Stromal cell of bone marrow (primary cell): ENCODE results near the gene IL19.
"Not testable (repeated sequence)": the region's sequence is repeated elsewhere in the genome, so short reads cannot be mapped to it uniquely, and the experiment has no call there.

Experiments used
- DNase-seq: peaks from one replicate; pipeline ENCODE4 v3.0.0-alpha.2; 2012; ENCODE audit warnings: low read depth

The IL19 gene

DNA sequence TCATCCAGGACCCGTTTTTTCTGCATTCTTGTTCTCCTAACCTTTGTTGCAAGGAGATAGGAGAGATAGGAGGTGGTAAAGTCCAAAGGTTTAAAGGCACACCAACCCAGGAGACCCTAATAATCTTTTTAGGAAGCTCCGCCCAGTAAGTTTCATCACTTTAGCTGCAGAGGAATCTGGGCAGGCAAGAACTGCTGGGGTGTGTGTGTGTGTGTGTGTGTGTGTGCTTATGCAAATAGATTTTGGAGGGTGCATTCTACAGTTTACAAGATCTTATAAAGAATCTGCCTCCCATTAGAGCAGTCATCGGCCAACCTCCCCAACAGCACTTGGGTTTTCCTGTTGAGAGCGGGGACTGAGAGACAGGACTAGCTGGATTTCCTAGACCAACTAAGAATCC, 5.7 kb downstream of the IL19 start:
- no peak for DNase-seq

DNA sequence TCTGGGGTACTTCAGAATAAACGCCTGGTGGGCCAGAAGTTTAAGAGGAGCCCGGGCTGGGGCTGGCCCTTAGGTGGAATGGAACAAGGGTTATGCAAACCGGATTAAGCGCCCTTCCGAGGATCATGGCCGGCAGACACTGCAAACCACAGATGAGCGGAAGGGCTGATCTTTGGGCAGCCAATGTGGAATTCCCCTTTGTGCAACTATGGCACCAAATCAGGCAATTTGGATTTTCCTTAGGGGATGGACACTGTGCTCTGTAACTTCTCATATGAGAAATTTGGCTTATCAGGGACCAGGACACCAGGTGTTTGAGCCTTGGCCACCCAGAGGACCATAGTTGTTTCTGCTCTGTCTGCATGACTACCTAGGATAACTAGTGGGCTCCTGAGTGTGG, 7.5 kb downstream of the IL19 start:
- DNase-seq, result no peak

DNA sequence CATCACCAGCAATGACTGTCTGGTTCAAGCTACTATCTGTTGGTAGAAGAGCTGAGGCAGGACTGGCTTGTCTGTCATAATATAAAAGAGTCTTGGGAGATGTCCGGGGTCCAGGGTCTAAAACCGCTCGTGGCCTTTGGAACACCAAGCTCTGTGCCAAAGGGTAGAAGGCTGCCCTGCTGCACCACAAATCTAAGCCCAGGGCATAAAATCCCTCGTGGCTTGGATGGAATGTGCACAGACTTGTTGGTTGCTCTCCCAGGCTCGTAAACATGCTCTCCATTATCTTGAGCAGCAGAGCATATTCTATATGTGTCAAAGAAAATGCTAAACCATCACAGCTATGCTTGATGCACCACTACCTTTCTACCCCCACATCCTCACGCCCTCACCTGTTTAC, 8.3 kb downstream of the IL19 start:
- not testable (repeated sequence) for DNase-seq

DNA sequence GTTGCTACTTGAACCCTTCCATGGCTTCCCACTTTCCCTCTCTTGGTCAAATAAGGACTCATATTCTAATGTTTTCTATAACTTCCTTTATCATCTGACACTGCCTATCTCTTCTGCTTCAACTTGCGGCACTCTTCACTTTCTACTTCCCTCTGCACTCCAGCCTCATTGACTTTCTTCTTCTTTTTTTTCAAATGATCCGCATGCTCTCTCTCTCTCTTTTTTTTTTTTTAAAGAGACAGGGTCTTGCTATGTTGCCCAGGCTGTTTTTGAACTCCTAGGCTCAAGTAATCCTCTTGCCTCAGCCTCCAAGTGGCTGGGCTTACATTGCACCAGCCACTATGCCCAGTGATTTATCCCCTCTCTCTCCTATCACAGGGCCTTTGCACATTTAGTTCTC, 9.1 kb downstream of the IL19 start:
- no peak for DNase-seq

DNA sequence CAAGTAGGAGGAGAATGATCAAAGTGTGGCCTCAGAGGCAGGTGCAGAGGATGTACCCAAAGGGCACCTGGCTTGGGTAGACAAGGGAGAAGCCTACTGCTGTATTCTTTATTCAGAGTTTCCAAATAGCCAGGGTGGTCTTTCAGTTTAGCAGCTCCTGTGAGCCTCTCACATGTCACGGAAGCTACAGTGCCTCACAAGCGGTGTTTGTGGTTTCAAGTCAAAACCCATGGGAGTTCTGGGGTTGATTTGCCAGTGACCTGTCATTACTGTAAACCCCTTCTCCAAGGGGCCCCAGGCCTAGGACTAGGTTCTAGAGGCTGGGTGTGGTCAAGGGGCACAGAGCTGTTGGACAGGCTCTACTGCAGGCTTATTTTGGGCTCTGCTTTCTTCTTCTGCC, 11.9 kb downstream of the IL19 start:
- DNase-seq, result no peak

DNA sequence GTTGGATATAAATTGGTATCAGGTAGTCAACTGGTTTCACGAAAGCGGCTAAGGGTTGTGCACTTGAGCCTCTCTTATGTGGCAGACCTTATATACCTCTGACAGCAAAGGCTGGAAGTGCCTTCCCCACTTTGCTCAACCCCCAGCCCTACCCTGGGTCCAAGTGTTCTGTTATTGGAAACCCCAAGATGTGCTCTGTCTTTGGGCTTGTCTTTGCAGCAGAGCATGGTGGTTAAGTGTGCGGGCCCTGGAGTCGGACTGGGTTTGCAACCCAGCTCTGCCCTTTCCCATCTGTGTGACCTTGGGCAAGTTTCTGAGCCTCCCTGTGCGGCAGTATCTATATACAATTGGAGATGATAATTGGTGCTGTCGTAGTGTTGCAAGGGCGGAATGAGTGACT, 12.9 kb downstream of the IL19 start:
- no peak for DNase-seq

DNA sequence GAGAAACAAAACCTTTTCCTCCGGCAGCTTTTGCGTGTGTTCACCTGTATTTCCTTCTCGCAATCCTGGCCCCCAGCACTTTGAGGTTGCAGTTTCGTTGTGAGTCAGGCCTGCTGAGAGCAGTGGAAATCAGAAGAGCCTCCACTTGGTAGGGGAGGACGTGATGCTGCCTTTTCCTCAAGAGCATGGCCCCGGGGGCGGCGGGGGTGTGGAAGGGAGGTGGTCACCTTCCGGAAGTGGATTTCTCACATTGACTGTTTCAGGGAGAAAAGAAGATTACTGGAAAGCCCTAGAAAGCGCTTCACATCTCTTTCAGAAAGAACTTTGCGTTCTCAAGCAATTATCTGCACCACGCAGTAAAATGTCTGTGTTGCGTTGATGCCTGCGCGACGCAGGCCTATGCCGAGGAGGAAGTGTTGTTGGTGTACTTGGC, 13.9 kb downstream of the IL19 start:
- DNase-seq, result no peak

DNA sequence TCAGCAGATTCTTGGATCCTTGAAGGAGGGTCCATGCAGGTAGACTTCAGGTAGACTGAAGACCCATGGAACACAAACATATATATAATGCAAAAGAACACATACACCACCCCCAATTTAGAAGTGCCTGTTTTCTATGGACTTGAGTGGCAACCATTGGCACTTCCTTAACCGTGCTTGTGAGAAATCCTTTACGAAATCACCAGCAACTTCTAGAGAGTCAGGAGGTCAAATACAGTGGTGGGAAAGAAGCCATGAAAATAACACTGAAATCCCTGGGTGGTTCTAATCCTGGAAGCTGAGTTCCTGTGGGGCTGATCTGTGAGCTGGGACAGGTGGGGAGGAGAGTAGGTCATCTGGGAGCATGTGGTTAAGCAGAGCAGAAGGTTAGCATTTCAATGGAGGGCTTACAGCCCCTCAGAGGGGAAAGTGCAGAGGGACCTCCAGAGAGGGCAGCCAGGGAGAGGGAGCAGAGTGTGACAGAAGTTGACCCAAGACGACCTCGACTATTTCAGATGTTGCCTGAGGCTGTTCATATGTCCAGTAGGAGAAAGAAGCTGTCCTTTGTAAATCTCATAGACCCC, 14.7 kb downstream of the IL19 start:
- DNase-seq, result no peak

DNA sequence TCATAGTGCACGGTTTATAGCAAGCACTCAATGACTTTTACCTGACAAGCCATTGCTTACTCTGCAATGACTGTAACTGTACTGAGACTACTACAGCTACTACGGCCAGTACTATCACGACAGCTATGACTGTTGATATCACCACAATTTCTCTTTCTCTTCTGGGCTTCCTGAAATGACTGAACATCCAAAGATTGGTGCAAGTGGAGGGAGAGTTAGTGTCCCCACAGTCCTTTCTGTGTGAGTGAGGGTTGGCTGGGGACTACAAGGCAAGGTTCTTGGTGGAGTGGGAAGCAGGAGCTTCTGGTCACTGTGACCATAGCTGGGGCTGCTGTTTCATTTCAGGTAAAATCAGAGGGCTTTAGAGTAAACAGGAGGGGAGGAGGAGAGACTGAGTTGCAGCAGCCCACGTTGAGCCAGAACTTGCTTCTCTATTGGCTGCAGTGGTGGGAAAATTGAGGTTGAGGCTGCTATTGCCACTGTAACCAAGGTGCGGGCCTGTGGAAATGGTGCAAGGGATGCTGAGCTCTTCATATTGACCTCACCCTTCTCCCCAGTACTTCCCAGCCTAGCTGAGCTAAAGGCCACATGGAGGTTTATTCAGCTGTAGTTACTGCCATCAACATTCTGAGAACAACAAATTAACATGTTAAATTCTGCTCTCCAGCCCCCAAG, 15.8 kb downstream of the IL19 start:
- DNase-seq, result no peak

DNA sequence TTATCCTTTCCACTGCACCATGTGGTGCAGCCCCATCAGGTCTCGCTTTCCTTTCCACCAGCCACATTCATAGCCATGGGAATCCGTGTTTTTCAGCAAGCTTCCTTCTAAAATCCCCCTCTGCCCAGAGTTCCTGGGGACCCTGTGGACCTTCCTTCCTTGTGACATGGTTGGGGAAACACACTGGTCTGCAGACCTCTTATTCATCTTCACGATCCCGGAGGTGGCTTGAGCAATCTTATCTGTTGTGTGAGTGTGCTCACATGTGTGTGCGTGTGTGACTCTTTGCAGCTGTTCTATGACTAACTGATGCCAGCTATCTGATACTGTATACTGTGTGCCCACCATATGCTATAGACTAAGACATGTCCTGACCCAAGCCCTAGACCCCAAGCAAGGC, 17.3 kb downstream of the IL19 start:
- no peak for DNase-seq

DNA sequence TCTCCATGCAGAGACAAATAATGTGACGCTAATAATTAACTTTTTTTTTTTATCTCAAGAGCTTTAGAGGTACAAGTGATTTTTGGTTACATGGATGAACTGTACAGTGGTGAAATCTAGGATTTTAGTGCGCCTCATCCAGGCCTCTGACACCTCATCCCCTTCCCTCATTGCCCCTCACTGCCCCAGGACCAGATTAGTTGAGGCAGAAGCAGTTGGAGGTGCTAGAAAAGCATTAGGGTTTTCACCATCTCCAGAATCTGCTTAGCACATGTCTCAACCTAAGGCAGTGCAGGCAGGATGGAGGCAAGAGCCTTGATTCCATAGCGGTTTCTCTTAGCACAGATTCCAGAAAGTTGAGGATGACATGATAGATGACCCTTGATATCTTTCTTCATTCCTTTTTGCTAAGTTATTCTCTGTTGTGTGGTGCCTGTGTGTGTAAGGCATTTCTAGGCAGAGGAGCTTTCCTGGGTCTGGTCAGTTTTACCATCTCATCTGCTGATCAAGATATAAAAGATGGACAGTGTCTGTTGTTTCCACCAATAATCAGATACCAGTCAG, 18.0 kb downstream of the IL19 start:
- DNase-seq, result no peak

DNA sequence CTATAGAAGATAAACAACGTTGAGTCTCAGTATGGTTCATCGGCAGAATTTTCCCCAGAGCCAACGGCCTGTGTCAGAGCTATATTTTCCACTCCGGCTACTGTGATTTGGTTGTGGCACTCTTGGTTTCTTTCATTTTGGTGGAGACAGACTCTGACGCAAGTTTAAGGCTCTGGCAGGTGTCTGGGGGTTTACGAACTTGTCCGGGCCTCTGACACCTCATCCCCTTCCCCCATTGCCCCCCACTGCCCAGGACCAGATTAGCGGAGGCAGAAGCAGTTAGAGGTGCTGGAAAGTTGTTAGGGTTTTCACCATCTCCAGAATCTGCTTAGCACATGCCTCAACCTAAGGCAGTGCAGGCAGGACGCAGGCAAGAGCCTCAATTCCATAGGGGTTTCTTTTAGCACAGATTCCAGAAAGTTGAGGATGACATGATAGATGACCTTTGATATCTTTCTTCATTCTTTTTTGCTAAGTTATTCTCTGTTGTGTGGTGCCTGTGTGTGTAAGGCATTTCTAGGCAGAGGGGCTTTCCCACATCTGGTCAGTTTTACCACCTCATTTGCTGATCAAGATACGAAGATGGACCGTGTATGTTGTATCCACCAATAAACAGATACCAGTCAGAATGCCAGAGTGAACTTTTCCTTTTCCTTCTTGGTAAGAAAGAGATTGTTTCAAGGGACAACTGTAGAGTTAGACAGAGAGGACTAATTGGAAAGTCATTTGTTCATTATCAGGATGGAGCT, 20.1 kb downstream of the IL19 start:
- no peak for DNase-seq

DNA sequence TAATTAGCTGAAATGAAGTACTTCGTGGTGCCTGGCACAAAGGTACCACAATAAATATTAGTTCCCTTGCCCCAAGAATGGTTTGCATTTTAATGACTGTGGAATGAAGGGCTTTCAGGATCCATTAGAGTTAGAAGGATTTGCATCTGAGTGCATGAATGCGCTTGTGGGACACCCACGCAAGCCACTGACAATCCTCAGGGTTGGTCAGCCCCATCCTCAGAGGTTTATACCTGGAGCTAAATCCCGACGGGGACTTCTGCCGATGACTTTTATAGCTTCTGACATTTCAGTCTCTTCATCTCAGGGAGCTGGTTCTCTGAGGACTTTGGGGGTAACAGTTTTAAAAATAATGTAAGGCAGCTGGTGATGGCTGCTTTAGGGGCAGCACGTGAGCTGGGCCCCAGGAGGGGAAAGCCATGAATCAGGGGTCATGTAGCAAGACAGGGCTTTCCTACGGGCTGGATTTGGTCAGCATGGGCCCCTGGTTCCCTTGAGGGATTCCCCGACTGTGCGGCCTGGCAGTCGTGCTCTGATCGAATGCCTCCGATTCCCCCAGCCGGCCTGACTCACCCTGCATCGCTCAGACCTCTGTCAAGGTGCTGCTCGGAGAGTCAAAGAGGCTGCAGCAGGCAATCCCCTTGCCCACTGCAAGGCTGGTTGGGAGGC, 22.5 kb downstream of the IL19 start:
- no peak for DNase-seq

DNA sequence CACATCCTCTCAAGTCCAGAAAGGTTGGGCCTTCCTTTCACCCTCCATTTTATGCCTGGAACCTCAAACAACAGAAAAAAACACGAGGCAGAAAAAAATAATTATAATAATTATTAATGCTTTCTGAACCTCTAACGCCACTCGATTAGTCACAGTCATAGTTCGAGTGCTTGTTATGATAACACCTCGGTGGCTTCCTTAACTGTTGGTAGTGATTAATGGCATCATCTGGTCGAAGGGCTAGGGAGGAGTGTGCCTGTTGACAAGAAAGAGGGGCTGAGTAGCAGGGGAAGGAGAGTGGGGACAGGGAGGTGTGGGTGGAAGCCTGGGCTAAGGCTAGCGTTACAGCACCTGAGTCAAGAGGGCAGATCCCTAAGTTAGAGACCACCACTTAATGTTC, 23.0 kb downstream of the IL19 start:
- no peak for DNase-seq

DNA sequence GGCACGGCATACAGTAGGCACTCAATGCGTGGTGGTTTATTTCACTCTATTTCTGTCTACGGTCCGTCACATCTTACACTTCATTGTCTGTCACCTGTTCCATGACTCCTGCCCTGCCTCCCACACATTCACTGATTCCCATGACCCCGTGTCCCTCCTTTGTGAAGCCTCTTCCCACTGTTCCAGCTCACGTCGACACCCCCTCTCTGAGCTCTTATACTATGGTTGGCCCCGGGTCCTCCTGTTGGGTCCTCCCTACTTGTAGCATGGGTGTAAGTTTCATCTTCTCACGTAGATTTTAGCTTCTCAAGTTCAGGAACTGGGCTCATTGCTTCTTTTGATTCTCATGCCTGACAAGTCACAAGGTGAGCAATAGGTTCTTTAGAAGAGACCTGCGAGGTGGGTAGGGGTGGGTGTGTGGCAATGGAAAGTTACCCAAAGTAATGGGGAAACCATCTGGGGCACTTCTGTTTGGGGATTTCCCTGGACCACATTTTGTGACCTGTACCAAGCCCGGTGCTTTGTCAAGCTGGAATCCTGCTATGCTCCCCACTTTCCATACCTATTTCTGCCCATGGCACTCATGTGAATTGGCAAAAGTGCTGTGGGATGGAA, 23.8 kb downstream of the IL19 start:
- DNase-seq, result no peak

DNA sequence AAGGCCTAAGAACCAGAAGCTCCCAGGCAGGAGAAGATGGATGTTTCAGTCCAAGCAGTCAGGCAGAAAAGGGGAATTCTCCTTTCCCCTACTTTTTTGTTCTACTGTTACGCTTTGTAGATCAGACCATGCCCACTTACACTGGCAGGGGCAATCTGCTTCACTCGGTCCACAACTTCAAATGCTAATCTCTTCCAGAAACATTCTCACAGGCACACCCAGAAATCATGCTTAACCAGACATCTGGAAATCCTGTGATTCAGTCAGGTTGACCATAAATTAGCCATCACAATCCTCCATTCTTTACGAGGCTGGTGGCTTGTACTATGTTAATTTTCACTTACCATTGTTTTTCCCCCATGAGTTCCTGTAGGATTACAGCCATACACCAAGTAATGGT, 25.5 kb downstream of the IL19 start:
- no peak for DNase-seq

DNA sequence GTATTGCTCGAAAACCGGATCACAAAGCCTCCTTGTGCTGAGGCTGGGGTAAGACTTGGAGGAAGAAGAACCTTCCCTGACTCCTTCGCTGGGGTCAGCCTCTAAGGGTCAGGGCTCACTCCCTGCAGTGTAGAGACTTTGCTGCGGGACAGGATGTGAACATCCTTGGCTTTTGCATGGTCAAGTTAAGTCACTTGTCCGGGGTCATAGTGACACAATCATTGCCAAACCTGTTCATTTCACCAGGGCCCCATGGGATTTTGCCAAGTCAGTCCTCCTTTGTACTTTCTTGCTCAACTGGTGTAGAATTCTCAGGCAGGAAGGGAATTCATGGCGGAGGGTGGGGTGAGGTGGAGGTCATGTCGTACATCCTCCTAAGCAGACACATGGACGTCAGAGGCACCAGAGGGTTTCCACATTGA, 26.4 kb downstream of the IL19 start:
- DNase-seq, result no peak

DNA sequence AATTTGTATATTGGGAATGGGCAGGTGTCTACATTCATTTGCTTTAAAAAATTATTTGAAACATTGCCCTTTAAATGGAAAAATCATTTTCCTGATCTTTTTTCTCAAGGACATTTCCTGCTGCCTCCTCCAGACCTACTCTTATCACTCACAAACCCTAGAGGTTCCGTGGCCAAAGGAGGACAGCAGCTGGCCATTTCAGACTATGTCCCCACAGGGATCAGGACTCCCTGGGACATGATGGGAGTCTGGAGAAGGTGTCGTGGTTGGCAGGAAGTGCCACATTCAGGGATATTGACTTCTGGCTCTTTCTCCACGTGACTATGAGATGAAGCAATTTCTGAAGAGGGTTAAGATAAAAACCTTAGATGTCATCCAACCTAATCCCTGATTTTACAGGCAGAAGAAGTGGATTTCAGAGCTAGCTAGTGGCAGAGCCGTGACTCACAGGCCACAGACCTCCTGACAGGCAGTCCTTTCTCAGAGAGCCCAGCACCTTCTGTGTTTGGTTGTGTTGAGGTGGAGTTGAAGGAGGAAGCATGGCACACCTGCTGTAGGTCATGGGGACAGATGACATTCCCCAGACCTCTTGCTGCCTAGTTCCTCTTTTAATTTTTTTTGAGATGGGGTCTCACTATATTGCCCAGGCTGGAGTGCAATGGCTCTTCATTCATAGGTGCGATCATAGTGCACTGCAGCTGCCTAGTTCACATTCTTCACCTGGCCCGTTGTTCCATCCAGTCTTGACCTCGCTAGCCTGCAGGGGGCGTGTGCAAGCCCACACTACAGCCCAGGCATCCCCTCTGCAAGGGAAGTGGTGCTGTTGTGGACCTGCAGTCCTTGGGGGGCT, 27.2 kb downstream of the IL19 start:
- no peak for DNase-seq

DNA sequence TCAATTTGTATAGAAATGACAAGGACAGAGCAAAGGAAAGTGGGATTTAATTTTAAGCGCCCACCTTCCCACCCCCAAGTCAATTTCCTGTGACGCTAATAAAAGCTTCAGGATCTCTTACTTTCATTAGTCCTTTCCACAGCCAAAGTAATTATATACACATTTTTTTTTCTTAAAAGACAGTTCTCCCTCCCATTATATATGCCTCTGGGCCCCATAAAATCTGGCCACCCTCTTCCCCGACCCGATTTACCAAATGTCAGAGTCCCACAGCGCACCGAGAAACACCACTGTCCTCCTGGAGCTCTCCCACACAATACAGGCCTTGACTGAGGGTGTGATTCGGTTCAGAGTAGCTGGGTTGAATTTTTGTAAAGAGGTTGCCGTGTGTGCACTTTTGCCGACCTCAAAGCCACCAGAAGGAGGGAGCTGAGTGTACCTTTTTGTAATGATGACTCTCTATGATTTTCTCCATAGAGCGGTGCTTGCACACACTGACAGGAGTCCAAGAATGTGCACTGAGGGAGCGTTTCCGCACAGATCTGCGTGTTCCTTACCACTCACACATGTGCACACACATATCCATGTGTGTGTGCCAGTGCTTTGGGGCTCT, 27.9 kb downstream of the IL19 start:
- DNase-seq, result no peak

DNA sequence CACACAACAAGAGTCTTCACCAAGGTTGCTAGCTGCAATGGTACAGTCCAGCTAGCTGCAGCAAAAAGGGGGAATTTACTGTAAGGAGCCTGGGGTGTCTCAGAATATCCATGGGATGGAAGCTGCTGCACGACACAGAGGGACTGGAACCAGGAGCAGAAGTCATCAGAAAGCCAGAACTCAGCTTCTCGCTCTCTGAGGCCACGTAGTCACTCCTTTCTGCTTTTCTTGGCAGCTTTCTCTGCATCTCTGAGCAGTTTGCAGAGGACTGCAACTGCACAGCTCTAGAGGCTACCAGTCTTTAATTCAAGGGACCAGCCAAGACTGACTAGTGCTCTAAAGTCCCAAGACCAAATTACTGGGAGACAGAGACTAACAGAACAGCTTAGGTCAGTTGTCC, 28.7 kb downstream of the IL19 start:
- no peak for DNase-seq

DNA sequence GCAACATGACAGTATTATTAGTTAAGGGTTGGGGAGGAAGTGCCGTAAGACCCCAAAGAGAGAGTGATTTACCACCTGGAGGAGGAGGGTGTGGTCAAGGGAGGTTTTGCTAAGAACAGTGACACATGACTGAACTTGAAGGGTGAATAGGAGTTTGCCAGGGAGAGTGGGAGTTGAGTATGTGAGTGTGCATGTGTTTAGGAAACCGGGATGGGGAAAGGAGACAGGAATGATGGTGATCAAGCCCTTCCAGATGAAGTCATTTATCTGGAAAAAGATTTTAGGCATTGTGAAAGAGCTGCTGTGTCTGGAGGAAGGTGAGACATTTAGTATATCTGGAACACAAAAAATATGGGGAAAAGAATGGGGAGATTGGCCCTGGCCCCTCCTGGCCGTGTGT, 29.8 kb downstream of the IL19 start:
- no peak for DNase-seq
